HG03135 (cell line): ENCODE data around the gene RPEL1.
"Not testable (repeated sequence)": the region's sequence is repeated elsewhere in the genome, so short reads cannot be mapped to it uniquely, and the experiment has no call there.

Source experiments
- ATAC-seq: cut with Tn5 transposase; IDR thresholded peaks from one replicate; pipeline ENCODE4 v1.9.1; 2021; ENCODE audit warnings: mild to moderate bottlenecking, moderate library complexity; ENCODE audit not compliant: unreplicated experiment

RPEL1 gene

GRCh38 chr10:103232772-103233488, 12.8 kb upstream of the RPEL1 start:
- ATAC-seq: no peak

GRCh38 chr10:103235775-103236174, 9.9 kb upstream of the RPEL1 start:
- ATAC-seq: no peak

- no peak for ATAC-seq
These were observed 7.0 kb upstream of the RPEL1 start for GRCh38 chr10:103238506-103239252.

- ATAC-seq: no peak
These were observed 4.2 kb upstream of the RPEL1 start for GRCh38 chr10:103241262-103242011.

- ATAC-seq: no peak
These were observed 918 bp upstream of the RPEL1 start for GRCh38 chr10:103244666-103245271.

GRCh38 chr10:103246324-103246723, 637 bp downstream of the RPEL1 start:
- ATAC-seq: no peak

GRCh38 chr10:103254113-103254512, 8.4 kb downstream of the RPEL1 start:
- no peak for ATAC-seq

GRCh38 chr10:103254538-103255325, 9.0 kb downstream of the RPEL1 start:
- no peak for ATAC-seq

- ATAC-seq: no peak
These were observed 10.9 kb downstream of the RPEL1 start for GRCh38 chr10:103256613-103257012.

GRCh38 chr10:103257812-103258211, 12.1 kb downstream of the RPEL1 start:
- no peak for ATAC-seq

- not testable (repeated sequence) for ATAC-seq
These were observed 13.2 kb downstream of the RPEL1 start for GRCh38 chr10:103258928-103259327.

- ATAC-seq: no peak
These were observed 14.3 kb downstream of the RPEL1 start for GRCh38 chr10:103259989-103260388.

GRCh38 chr10:103262229-103262628, 16.5 kb downstream of the RPEL1 start:
- no peak for ATAC-seq

- no peak for ATAC-seq
These were observed 20.1 kb downstream of the RPEL1 start for GRCh38 chr10:103265717-103266329.

GRCh38 chr10:103273041-103273441, 27.4 kb downstream of the RPEL1 start:
- ATAC-seq: no peak

GRCh38 chr10:103276251-103276895, 30.7 kb downstream of the RPEL1 start:
- ATAC-seq: no peak

- peak; percentile 62 for ATAC-seq
These were observed 31.4 kb downstream of the RPEL1 start, which contains the start of gene INA for GRCh38 chr10:103276896-103277712. INA (plus strand) TSS chr10:103277138; CDS start chr10:103277212, 74 bp downstream.

GRCh38 chr10:103277713-103278536, 32.2 kb downstream of the RPEL1 start:
- no peak for ATAC-seq
